Caco-2 (cell line): ENCODE data around the gene TCF7L2. TPM values are rescaled to one million over a fixed set of nuclear protein-coding genes. Genes with fewer than 3 reads are reported as not detected.

Experiments
- BruUV-seq: library from RNA; stranded (reverse); fragments of 400-500 nt; replicated peaks from 2 replicates; lab custom pipeline; 2021; lab: Mats Ljungman, UMichigan
- CTCF ChIA-PET: fragments of 300-600 bp; sonication (Branson Sonifier 250); formaldehyde crosslinking; loops from one replicate; lab custom pipeline; 2022; ENCODE audit warnings: antibody characterized with exemption; lab: Charles Lee
- POLR2A ChIA-PET: fragments of 300-600 bp; sonication (Branson Sonifier 250); formaldehyde crosslinking; loops from one replicate; lab custom pipeline; 2022; ENCODE audit warnings: antibody characterized with exemption; lab: Charles Lee
- DNase-seq, 2 experiments: peaks; one replicate each; pipeline versions ENCODE4 v3.0.0 to v3.0.0-alpha.2; 2020 to 2022
- H3K27me3 ChIP-seq: replicated peaks from 2 replicates; pipeline ENCODE4 v1.6.0; 2011; ENCODE audit warnings: low read length; ENCODE audit not compliant: control insufficient read depth, insufficient read depth
- H3K36me3 ChIP-seq: 2 replicates; pipeline ENCODE4 v1.5.1; 2011; ENCODE audit warnings: low read length; ENCODE audit not compliant: control insufficient read depth, insufficient read depth
- H3K4me1 ChIP-seq: fragments of 250-450 bp; sonication (Bioruptor Pico); 2 replicates; pipeline ENCODE4 v1.5.1; 2020; ENCODE audit warnings: mild to moderate bottlenecking
- H3K4me3 ChIP-seq: 2 replicates; pipeline ENCODE4 v1.5.1; 2011; ENCODE audit warnings: low read depth, mild to moderate bottlenecking, control low read depth, low read length
- H3K9me3 ChIP-seq: fragments of 250-450 bp; sonication (Bioruptor Pico); 2 replicates; pipeline ENCODE4 v1.5.1; 2020; ENCODE audit warnings: mild to moderate bottlenecking, moderate library complexity
- H3K27ac Mint-ChIP-seq: one replicate; pipeline ENCODE4 v1.8.0; 2022; ENCODE audit warnings: mixed read lengths; ENCODE audit not compliant: unreplicated experiment
- H3K27me3 Mint-ChIP-seq: one replicate; pipeline ENCODE4 v1.8.0; 2022; ENCODE audit warnings: mixed read lengths; ENCODE audit not compliant: insufficient read depth, unreplicated experiment
- H3K36me3 Mint-ChIP-seq: one replicate; pipeline ENCODE4 v1.8.0; 2022; ENCODE audit warnings: mild to moderate bottlenecking, mixed read lengths; ENCODE audit not compliant: insufficient read depth, unreplicated experiment
- H3K4me1 Mint-ChIP-seq: one replicate; pipeline ENCODE4 v1.8.0; 2022; ENCODE audit warnings: low read depth, mixed read lengths; ENCODE audit not compliant: unreplicated experiment
- H3K4me3 Mint-ChIP-seq: one replicate; pipeline ENCODE4 v1.8.0; 2022; ENCODE audit warnings: mild to moderate bottlenecking, moderate library complexity, mixed read lengths; ENCODE audit not compliant: unreplicated experiment
- H3K9me3 Mint-ChIP-seq: one replicate; pipeline ENCODE4 v1.8.0; 2022; ENCODE audit warnings: mixed read lengths; ENCODE audit not compliant: unreplicated experiment
- intact Hi-C: fragments of 100-400 bp; cut with micrococcal nuclease; formaldehyde crosslinking; loops from one replicate; pipeline ENCODE4 v1.10.0; 2022; ENCODE audit not compliant: unreplicated experiment
- total RNA-seq: library from RNA; stranded (reverse); gene quantifications from 2 replicates; pipeline ENCODE4 v1.2.3, GENCODE V29; 2022
- TF ChIP-seq, protein P1 (sequence below), 2 experiments: fragments of 200-600 bp in 1 of 2; IDR thresholded peaks; 1 replicate in 1 of 2; 2 replicates in 1 of 2; pipeline versions ENCODE4 v1.5.1 to v1.8.0; 2011 to 2022; ENCODE audit warnings: antibody characterized with exemption in 1 of 2, control low read depth in 1 of 2, inconsistent platforms in 1 of 2, low read depth in 1 of 2, low read length in 1 of 2, mild to moderate bottlenecking in 1 of 2, moderate library complexity in 1 of 2; ENCODE audit not compliant: insufficient read depth in 1 of 2, severe bottlenecking in 1 of 2, unreplicated experiment in 1 of 2

The TCF7L2 gene
- total RNA-seq, 1 experiment from 2014 or later = 45.4 TPM

DNA sequence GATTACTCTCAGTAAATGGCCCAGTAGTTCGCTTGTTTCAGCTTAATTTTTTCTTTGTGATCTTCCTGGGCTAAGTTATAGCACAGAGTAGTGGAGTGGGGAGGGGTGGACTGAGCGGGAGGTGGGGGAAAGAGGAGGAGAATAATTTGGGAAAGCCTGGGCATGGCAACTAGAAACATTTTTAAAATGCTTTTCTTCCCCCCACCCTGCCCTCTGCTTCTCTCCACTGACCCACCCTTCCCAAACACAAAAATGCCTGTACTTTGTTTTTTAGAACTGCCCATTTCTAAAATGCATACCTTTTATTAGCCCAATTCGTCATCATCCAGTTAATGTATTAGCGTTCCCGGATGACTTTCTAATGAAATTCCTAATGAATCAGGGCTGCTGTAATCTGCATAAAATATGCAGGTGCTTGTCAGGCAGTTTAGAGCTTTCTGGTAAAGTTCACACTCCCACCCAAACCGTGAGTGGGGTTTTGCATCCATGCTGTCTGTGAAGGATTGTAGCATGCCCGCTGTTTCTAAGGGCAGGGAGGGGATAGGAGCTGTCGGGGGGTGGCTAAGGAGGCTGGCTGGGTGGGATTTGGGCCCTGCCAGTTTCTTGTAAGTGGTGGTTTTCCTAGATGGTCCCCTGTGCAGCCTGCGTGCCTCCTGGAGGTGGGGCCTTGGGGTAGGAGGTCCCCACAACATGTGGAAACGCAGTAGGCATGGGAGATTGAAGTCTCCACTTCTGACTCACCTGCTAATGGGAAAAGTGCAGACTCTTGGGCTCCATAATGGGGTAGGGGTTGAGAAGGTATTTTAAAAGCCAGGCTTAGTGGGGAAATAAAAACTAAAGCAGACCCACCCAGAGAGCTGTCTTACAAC, 190.3 kb downstream of the TCF7L2 start:
- no peaks in the 10 kb centered on the region for H3K9me3 Mint-ChIP-seq
- H3K9me3 ChIP-seq = no peaks in the 10 kb centered on the region
- H3K36me3 ChIP-seq = peaks cover 2% of the 10 kb centered on the region; the same call in 1 of the 2 replicates
- peaks cover 22% of the 10 kb centered on the region for H3K4me1 Mint-ChIP-seq
- intact Hi-C loops = no loop called here
- H3K4me3 Mint-ChIP-seq = no peak overlapping the region
- ChIA-PET CTCF (interaction anchor here (0.7 to 1.1 kb wide), 2 partner anchors 9 to 245 kb away, joined by 3 to 4 read pairs; no protein-coding TSS in a partner anchor), POLR2A (no interaction called here)
- TF ChIP-seq, protein P1, sequence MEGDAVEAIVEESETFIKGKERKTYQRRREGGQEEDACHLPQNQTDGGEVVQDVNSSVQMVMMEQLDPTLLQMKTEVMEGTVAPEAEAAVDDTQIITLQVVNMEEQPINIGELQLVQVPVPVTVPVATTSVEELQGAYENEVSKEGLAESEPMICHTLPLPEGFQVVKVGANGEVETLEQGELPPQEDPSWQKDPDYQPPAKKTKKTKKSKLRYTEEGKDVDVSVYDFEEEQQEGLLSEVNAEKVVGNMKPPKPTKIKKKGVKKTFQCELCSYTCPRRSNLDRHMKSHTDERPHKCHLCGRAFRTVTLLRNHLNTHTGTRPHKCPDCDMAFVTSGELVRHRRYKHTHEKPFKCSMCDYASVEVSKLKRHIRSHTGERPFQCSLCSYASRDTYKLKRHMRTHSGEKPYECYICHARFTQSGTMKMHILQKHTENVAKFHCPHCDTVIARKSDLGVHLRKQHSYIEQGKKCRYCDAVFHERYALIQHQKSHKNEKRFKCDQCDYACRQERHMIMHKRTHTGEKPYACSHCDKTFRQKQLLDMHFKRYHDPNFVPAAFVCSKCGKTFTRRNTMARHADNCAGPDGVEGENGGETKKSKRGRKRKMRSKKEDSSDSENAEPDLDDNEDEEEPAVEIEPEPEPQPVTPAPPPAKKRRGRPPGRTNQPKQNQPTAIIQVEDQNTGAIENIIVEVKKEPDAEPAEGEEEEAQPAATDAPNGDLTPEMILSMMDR (IDR thresholded peaks at IDR 0.05; ENCODE audit: insufficient read depth in 1 of 2, low read depth in 1 of 2, low read length in 1 of 2, severe bottlenecking in 1 of 2, unreplicated experiment in 1 of 2) = no peak
- no peak for DNase-seq
- H3K27ac Mint-ChIP-seq = no peak overlapping the region
- BruUV-seq = no TSS peak
- H3K27me3 Mint-ChIP-seq = no peaks in the 10 kb centered on the region
- H3K27me3 ChIP-seq = no peaks in the 10 kb centered on the region
- H3K4me3 ChIP-seq = no peak overlapping the region
- H3K36me3 Mint-ChIP-seq = peaks cover 36% of the 10 kb centered on the region
- H3K4me1 ChIP-seq = peaks cover 14% of the 10 kb centered on the region; the same call in 1 of the 2 replicates

DNA sequence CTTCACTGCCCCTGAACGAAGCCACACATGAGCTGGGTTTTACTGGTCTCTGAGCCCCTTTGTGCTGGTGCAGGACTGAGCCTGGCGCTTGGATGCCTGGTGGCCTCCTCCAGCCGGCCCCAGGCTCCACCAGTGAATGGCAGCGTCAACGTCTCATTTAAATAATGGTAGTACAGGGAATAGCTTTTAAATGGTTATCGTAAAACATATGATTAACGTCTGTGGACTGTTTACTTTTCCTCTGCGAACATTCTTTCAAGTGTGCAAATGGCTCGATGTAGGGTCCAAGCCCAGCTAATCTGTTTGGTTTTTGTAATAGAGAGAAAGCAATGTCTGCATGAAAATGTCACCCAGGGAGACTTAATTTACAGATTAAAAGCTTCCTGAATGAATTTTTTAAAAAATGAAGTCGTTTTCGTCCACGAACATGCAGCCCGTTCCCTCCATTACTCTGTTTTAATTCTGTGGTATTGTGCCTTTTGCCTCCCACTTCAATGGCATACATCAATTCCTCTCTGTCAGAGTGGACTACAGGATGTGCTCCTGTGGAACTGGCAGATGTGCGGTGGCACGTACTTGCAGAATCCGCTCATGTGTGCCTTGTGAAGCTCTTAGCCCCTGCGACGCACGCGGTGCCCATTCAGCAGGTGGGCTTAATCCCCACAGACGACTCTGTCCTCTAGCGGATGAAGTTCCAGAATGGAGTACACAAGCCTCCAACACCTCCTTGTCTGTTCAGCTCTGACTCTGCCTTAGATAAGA, 192.7 kb downstream of the TCF7L2 start:
- no peak overlapping the region for H3K4me3 ChIP-seq
- Mint-ChIP-seq H3K36me3 (peaks cover 44% of the 10 kb centered on the region), H3K27me3 (no peaks in the 10 kb centered on the region), H3K4me1 (peaks cover 18% of the 10 kb centered on the region), H3K27ac (peak overlapping the region; percentile 69), H3K4me3 (no peak overlapping the region), H3K9me3 (no peaks in the 10 kb centered on the region)
- peaks cover 4% of the 10 kb centered on the region; the same call in 1 of the 2 replicates for H3K36me3 ChIP-seq
- intact Hi-C loops = no loop called here
- DNase-seq = peak in 1 of 2 experiments; percentile 40
- H3K27me3 ChIP-seq = no peaks in the 10 kb centered on the region
- H3K4me1 ChIP-seq = peaks cover 14% of the 10 kb centered on the region; the same call in 1 of the 2 replicates
- ChIA-PET POLR2A (interaction anchor here (0.9 kb wide), 1 partner anchor 33 kb away, joined by 3 read pairs; no protein-coding TSS in a partner anchor), CTCF (interaction anchor here (0.5 kb wide), 1 partner anchor 242 kb away, joined by 4 read pairs; no protein-coding TSS in a partner anchor)
- no TSS peak for BruUV-seq
- TF ChIP-seq, protein P1 (IDR thresholded peaks at IDR 0.05; ENCODE audit: insufficient read depth in 1 of 2, low read depth in 1 of 2, low read length in 1 of 2, severe bottlenecking in 1 of 2, unreplicated experiment in 1 of 2) = no peak
- H3K9me3 ChIP-seq = no peaks in the 10 kb centered on the region

GRCh38 chr10:113144576-113144975, 194.5 kb downstream of the TCF7L2 start:
- no peaks in the 10 kb centered on the region for H3K27me3 ChIP-seq
- H3K36me3 ChIP-seq = peaks cover 4% of the 10 kb centered on the region; the same call in 1 of the 2 replicates
- POLR2A ChIA-PET = no interaction called here
- Mint-ChIP-seq H3K27ac (no peak overlapping the region), H3K4me1 (peaks cover 11% of the 10 kb centered on the region), H3K9me3 (no peaks in the 10 kb centered on the region), H3K27me3 (no peaks in the 10 kb centered on the region), H3K4me3 (no peak overlapping the region), H3K36me3 (peaks cover 51% of the 10 kb centered on the region)
- TF ChIP-seq, protein P1 (IDR thresholded peaks at IDR 0.05; ENCODE audit: insufficient read depth in 1 of 2, low read depth in 1 of 2, low read length in 1 of 2, severe bottlenecking in 1 of 2, unreplicated experiment in 1 of 2) = no peak
- intact Hi-C loops = no loop called here
- CTCF ChIA-PET = no interaction called here
- DNase-seq = no peak
- peaks cover 14% of the 10 kb centered on the region; the same call in 1 of the 2 replicates for H3K4me1 ChIP-seq
- no TSS peak for BruUV-seq
- no peak overlapping the region for H3K4me3 ChIP-seq
- H3K9me3 ChIP-seq = no peaks in the 10 kb centered on the region
